GM12801 (cell line): ENCODE data around the gene MLIP.

Source experiments
- CTCF ChIP-seq: IDR thresholded peaks from one replicate; pipeline ENCODE4 v1.5.1; 2011; ENCODE audit warnings: control low read depth; ENCODE audit not compliant: insufficient read length; ENCODE audit errors: extremely low read depth

The MLIP gene

GRCh38 chr6:54217018-54217417, 105.8 kb downstream of the MLIP start:
- TF ChIP-seq CTCF: no peak

GRCh38 chr6:54222217-54222616, 111.0 kb downstream of the MLIP start:
- no peak for TF ChIP-seq CTCF

GRCh38 chr6:54232703-54233102, 121.5 kb downstream of the MLIP start:
- no peak for TF ChIP-seq CTCF

- no peak for TF ChIP-seq CTCF
These were observed 123.3 kb downstream of the MLIP start for GRCh38 chr6:54234539-54234938.

- no peak for TF ChIP-seq CTCF
These were observed 125.7 kb downstream of the MLIP start for GRCh38 chr6:54236984-54237383.

GRCh38 chr6:54238396-54238795, 127.2 kb downstream of the MLIP start:
- no peak for TF ChIP-seq CTCF

- no peak for TF ChIP-seq CTCF
These were observed 132.5 kb downstream of the MLIP start for GRCh38 chr6:54243699-54244098.

GRCh38 chr6:54244430-54244829, 133.2 kb downstream of the MLIP start:
- no peak for TF ChIP-seq CTCF
